ENCODE data around the gene RTL10.

The RTL10 gene

DNA sequence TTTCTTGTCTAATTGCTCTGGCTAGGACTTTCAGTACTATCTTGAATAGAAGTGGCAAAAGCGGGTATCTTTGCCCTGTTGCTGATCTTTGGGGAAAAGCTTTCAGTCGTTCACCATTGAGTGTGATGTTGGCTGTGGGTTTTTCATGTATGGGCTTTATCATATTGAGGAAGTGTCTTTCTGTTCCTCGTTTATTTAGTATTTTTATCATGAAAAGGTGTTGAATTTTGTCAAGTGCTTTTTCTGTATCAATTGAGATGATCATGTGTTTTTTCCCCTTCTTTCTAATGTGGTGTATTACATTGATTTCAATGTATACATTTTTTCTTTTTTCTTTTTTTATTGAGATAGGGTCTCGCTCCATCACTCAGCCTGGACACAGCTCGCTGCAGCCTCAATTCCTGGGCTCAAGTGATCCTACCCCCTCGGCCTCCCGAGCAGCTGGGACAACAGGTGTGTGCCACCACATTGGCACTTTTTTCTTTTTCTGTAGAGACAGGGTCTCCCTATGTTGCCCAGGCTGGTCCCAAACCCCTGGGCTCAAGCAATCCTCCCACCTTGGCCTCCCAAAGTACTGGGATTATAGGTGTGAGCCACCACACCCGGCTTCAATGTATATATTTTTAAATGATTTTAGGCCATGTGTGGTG, 5.3 kb upstream of the RTL10 start:
- ChIA-PET CTCF (interaction anchor here (0.6 to 1.9 kb wide), 3 partner anchors 50 to 129 kb away, joined by 5 to 6 read pairs (median 5); no protein-coding TSS in a partner anchor), POLR2A (no interaction called here)
- TF ChIP-seq, protein P1, sequence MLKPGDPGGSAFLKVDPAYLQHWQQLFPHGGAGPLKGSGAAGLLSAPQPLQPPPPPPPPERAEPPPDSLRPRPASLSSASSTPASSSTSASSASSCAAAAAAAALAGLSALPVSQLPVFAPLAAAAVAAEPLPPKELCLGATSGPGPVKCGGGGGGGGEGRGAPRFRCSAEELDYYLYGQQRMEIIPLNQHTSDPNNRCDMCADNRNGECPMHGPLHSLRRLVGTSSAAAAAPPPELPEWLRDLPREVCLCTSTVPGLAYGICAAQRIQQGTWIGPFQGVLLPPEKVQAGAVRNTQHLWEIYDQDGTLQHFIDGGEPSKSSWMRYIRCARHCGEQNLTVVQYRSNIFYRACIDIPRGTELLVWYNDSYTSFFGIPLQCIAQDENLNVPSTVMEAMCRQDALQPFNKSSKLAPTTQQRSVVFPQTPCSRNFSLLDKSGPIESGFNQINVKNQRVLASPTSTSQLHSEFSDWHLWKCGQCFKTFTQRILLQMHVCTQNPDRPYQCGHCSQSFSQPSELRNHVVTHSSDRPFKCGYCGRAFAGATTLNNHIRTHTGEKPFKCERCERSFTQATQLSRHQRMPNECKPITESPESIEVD (tag by site-specific recombination; IDR thresholded peaks at IDR 0.05): no peak
- TF ChIP-seq ZNF560 (tag by site-specific recombination; IDR thresholded peaks at IDR 0.05; ENCODE audit: borderline replicate concordance) (no peak), ZNF37A (tag by site-specific recombination; IDR thresholded peaks at IDR 0.05) (no peak), ZNF548 (tag by site-specific recombination; IDR thresholded peaks at IDR 0.05) (no peak), KLF10 (tag by site-specific recombination; IDR thresholded peaks at IDR 0.05) (no peak), ZNF19 (tag by site-specific recombination; IDR thresholded peaks at IDR 0.05; ENCODE audit: low read depth) (no peak), ZNF202 (tag by site-specific recombination; IDR thresholded peaks at IDR 0.05; ENCODE audit: borderline replicate concordance) (no peak)
- TF ChIP-seq, protein P2, sequence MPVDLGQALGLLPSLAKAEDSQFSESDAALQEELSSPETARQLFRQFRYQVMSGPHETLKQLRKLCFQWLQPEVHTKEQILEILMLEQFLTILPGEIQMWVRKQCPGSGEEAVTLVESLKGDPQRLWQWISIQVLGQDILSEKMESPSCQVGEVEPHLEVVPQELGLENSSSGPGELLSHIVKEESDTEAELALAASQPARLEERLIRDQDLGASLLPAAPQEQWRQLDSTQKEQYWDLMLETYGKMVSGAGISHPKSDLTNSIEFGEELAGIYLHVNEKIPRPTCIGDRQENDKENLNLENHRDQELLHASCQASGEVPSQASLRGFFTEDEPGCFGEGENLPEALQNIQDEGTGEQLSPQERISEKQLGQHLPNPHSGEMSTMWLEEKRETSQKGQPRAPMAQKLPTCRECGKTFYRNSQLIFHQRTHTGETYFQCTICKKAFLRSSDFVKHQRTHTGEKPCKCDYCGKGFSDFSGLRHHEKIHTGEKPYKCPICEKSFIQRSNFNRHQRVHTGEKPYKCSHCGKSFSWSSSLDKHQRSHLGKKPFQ (tag by site-specific recombination; IDR thresholded peaks at IDR 0.05): no peak
- TF ChIP-seq, protein P3, sequence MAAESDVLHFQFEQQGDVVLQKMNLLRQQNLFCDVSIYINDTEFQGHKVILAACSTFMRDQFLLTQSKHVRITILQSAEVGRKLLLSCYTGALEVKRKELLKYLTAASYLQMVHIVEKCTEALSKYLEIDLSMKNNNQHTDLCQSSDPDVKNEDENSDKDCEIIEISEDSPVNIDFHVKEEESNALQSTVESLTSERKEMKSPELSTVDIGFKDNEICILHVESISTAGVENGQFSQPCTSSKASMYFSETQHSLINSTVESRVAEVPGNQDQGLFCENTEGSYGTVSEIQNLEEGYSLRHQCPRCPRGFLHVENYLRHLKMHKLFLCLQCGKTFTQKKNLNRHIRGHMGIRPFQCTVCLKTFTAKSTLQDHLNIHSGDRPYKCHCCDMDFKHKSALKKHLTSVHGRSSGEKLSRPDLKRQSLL (tag by site-specific recombination; IDR thresholded peaks at IDR 0.05): no peak
- TF ChIP-seq, protein P4, sequence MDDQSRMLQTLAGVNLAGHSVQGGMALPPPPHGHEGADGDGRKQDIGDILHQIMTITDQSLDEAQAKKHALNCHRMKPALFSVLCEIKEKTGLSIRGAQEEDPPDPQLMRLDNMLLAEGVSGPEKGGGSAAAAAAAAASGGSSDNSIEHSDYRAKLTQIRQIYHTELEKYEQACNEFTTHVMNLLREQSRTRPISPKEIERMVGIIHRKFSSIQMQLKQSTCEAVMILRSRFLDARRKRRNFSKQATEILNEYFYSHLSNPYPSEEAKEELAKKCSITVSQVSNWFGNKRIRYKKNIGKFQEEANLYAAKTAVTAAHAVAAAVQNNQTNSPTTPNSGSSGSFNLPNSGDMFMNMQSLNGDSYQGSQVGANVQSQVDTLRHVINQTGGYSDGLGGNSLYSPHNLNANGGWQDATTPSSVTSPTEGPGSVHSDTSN (CRISPR knock-in tag; IDR thresholded peaks at IDR 0.05): no peak

DNA sequence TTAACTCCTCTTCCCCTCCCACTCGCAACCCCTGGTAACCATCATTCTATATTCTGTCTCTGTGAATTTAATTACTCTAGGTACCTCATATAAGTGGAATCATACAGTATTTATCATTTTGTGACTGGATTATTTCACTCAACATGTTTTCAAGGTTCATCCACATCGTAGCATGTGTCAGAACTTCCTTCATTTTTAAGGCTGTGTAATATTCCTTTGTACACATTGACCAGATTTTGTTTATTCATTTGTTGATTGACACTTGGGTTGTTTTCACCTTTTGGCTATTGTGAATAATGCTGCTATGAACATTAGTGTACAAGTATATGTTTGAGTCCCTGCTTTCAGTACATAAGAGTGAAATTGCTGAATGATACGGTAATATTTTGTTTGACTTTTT, 2.7 kb upstream of the RTL10 start:
- no peaks in the 10 kb centered on the region for H3K4me1 ChIP-seq (ENCODE audit: control insufficient read depth, insufficient read depth, low read length)
- H3K9me3 ChIP-seq (ENCODE audit: control insufficient read depth, insufficient read depth, low read depth, low read length): no peaks in the 10 kb centered on the region
- no peak overlapping the region for H3K4me3 ChIP-seq (ENCODE audit: low read depth, low read length)
- no peak overlapping the region for H3K27ac ChIP-seq (ENCODE audit: extremely low read depth, low read depth, low read length)
- peaks cover 0 to 9% of the 10 kb centered on the region in 2 experiments; a peak in 1 of 3 replicates for H3K36me3 ChIP-seq (ENCODE audit: control insufficient read depth in 2 of 2, insufficient read depth in 1 of 2, low read length in 2 of 2)
- TF ChIP-seq ZNF146 (tag by site-specific recombination; IDR thresholded peaks at IDR 0.05) (peak; percentile 93), ZBTB7A (tag by site-specific recombination; IDR thresholded peaks at IDR 0.05; ENCODE audit: low read depth) (no peak)
- POLR2A ChIA-PET: no interaction called here
- CTCF ChIA-PET: no interaction called here

More for the DNA sequence above, 5.3 kb upstream of the RTL10 start:
- no peak overlapping the region for H3K4me3 ChIP-seq (ENCODE audit: low read depth, low read length)
- no peaks in the 10 kb centered on the region for H3K9me3 ChIP-seq (ENCODE audit: control insufficient read depth, insufficient read depth, low read depth, low read length)
- no peak overlapping the region for H3K27ac ChIP-seq (ENCODE audit: extremely low read depth, low read depth, low read length)
- no peaks in the 10 kb centered on the region for H3K4me1 ChIP-seq (ENCODE audit: control insufficient read depth, insufficient read depth, low read length)
- no peaks in the 10 kb centered on the region for H3K36me3 ChIP-seq (ENCODE audit: control insufficient read depth in 2 of 2, insufficient read depth in 1 of 2, low read length in 2 of 2)

DNA sequence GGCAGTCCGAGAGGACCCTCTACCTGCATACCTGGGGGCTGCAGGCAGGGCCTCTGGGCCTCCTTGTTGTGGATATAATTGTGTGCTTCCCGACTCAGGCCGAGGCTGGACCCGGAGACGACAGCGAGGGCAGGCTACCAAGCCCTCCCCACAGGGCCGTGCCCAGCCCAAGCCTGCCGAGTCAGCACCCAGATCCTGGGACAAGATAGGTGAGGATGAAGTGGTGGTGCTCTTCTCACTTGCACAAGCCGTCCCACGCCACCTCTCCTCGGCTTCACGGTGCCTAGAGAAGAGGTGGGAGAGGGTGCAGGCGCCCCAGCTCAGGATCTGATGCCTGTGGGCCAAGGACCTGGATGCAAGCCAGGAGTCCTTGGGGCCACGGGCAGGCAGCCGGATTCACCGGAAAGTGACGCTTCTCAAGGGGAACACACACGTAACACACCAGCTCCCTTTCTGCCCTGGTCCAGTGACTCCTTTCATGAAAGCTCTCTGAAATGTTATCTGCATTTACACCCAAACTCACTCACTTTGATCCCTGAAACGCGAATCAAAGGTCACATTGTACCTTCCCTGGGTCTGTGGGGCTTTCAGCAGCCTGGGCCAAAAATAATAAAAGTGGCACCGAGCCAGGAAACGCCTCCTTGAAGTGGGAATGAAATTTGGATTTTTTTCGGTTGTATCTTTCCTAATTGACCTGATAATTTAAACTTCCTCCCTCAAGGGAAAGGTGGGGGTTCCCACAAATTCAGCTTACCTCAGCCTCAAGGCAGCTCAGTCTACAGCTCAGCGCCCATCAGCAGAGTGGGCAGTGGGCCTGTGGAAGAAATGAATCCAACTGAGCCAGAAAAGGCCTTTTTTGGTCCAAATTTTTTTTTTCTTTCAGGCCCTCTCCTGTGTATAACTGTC, 1.1 kb upstream of the RTL10 start:
- Histone ChIP-seq H3K4me3 (ENCODE audit: low read depth, low read length) (peak overlapping the region; percentile 86), H3K9me3 (ENCODE audit: control insufficient read depth, insufficient read depth, low read depth, low read length) (no peaks in the 10 kb centered on the region), H3K4me1 (ENCODE audit: control insufficient read depth, insufficient read depth, low read length) (no peaks in the 10 kb centered on the region), H3K36me3 (ENCODE audit: control insufficient read depth in 2 of 2, insufficient read depth in 1 of 2, low read length in 2 of 2) (peaks cover 0 to 25% of the 10 kb centered on the region in 2 experiments; a peak in 1 of 3 replicates), H3K27ac (ENCODE audit: extremely low read depth, low read depth, low read length) (peak overlapping the region; percentile 95)
- CTCF ChIA-PET: interaction anchor here (0.7 to 1.7 kb wide), 4 partner anchors 9 to 125 kb away, joined by 3 to 8 read pairs (median 5); no protein-coding TSS in a partner anchor
- POLR2A ChIA-PET: interaction anchor here (0.6 to 3.5 kb wide), 21 partner anchors 8 to 189 kb away, joined by 3 to 12 read pairs (median 3); no protein-coding TSS in a partner anchor
- TF ChIP-seq HOXA7 (CRISPR knock-in tag; IDR thresholded peaks at IDR 0.05; ENCODE audit: borderline replicate concordance): no peak
- TF ChIP-seq SETDB1 (IDR thresholded peaks at IDR 0.05; ENCODE audit: insufficient read length, low read length): no peak
- TF ChIP-seq, protein P5, sequence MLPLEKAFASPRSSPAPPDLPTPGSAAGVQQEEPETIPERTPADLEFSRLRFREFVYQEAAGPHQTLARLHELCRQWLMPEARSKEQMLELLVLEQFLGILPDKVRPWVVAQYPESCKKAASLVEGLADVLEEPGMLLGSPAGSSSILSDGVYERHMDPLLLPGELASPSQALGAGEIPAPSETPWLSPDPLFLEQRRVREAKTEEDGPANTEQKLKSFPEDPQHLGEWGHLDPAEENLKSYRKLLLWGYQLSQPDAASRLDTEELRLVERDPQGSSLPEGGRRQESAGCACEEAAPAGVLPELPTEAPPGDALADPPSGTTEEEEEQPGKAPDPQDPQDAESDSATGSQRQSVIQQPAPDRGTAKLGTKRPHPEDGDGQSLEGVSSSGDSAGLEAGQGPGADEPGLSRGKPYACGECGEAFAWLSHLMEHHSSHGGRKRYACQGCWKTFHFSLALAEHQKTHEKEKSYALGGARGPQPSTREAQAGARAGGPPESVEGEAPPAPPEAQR (tag by site-specific recombination; IDR thresholded peaks at IDR 0.05): no peak
- no peak for TF ChIP-seq ZBTB20 (tag by site-specific recombination; IDR thresholded peaks at IDR 0.05)
- no peak for TF ChIP-seq TCF7L2 (IDR thresholded peaks at IDR 0.05; ENCODE audit: borderline replicate concordance, low read depth, low read length)
- TF ChIP-seq PRDM1 (tag by site-specific recombination; IDR thresholded peaks at IDR 0.05): peak; percentile 75
- no peak for TF ChIP-seq SCRT2 (tag by site-specific recombination; IDR thresholded peaks at IDR 0.05)
- TF ChIP-seq, protein P6, sequence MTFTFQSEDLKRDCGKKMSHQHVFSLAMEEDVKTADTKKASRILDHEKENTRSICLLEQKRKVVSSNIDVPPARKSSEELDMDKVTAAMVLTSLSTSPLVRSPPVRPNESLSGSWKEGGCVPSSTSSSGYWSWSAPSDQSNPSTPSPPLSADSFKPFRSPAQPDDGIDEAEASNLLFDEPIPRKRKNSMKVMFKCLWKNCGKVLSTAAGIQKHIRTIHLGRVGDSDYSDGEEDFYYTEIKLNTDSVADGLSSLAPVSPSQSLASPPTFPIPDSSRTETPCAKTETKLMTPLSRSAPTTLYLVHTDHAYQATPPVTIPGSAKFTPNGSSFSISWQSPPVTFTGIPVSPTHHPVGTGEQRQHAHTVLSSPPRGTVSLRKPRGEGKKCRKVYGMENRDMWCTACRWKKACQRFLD (tag by site-specific recombination; IDR thresholded peaks at IDR 0.05): no peak
- no peak for TF ChIP-seq ZNF292 (tag by site-specific recombination; IDR thresholded peaks at IDR 0.05; ENCODE audit: borderline replicate concordance, low read depth)
